ENCODE measurements around the gene LGSN. TPM values are rescaled to one million over a fixed set of nuclear protein-coding genes. Genes with fewer than 3 reads are reported as not detected.

The LGSN gene
- total and polyA plus RNA-seq, 2 of the 8 experiments (the other 6 are each of a cell fraction or from before 2014, with no cell fraction given), result 0.08 TPM; not detected in 1

GRCh38 chr6:63245909-63246308 lies 73.9 kb downstream of the LGSN start:
- 67% methylated on average over 1 of the region's 1 CpG; no CpG with 5 or more reads in 1 of the 2 experiments for WGBS, 2 experiments (ENCODE audit: extremely low coverage in 1 of 2, insufficient coverage in 1 of 2, insufficient read length in 1 of 2, insufficient replicate concordance in 2 of 2, low coverage in 1 of 2, low lambda C conversion rate in 2 of 2, missing lambda C conversion rate in 1 of 2)

More at GRCh38 chr6:63245909-63246308, 73.9 kb downstream of the LGSN start:
- FAIRE-seq (no peak), DNase-seq (ENCODE audit: low read depth in 1 of 2, low spot score in 2 of 2) (no peak)
- no peaks in the 10 kb centered on the region for H3K9me3 ChIP-seq (ENCODE audit: insufficient read depth in 2 of 2, low read depth in 1 of 2, low read length in 1 of 2)
- H2BK15ac ChIP-seq (ENCODE audit: low read length), result no peak overlapping the region
- H3K9ac ChIP-seq (replicated peaks in 1 of 4; ENCODE audit: extremely low read depth in 1 of 4, low read depth in 3 of 4, low read length in 3 of 4), result no peak overlapping the region
- ChIA-PET CTCF (ENCODE audit: partially characterized antibody) (interaction anchor here (0.6 to 2.4 kb wide), 15 partner anchors 8 to 620 kb away, joined by 3 to 11 read pairs (median 3); no protein-coding TSS in a partner anchor), POLR2A (ENCODE audit: partially characterized antibody) (no interaction called here)
- H4K91ac ChIP-seq (replicated peaks; ENCODE audit: insufficient read length, low read length), result no peak overlapping the region
- H3K4me1 ChIP-seq (replicated peaks in 1 of 4; ENCODE audit: control insufficient read depth in 3 of 4, insufficient read depth in 4 of 4, low read length in 3 of 4), result no peaks in the 10 kb centered on the region
- H3K4me2 ChIP-seq (ENCODE audit: insufficient read depth in 1 of 2, low read depth in 2 of 2, low read length in 2 of 2), result no peak overlapping the region
- no peak overlapping the region for H2BK20ac ChIP-seq (ENCODE audit: low read length)
- no peak overlapping the region for H3K23ac ChIP-seq (ENCODE audit: insufficient read length)
- H3K27ac ChIP-seq (ENCODE audit: low read depth, low read length), result no peak overlapping the region
- no peak overlapping the region for H3K56ac ChIP-seq (replicated peaks; ENCODE audit: insufficient read length, low read depth, low read length)
- no peak overlapping the region for H3K4me3 ChIP-seq (ENCODE audit: extremely low read depth in 1 of 4, insufficient read depth in 2 of 4, low read depth in 3 of 4, low read length in 4 of 4)
- no peak overlapping the region for H3K18ac ChIP-seq (ENCODE audit: extremely low read depth, low read length)
- H3K4ac ChIP-seq (replicated peaks; ENCODE audit: insufficient read length, low read depth, low read length), result no peak overlapping the region
- H3K79me1 ChIP-seq (ENCODE audit: low read depth, low read length), result no peaks in the 10 kb centered on the region
- TF ChIP-seq RAD21 (IDR thresholded peaks at IDR 0.05 in 1 of 2, conservative IDR thresholded peaks at IDR 0.05 in 1 of 2; ENCODE audit: low read depth in 2 of 2, low read length in 2 of 2) (peak; percentile 33 to 39; a peak in 3 of 4 replicates), EZH2 (IDR thresholded peaks at IDR 0.05; ENCODE audit: low read depth, low read length, severe bottlenecking) (no peak), NRF1 (IDR thresholded peaks at IDR 0.05; ENCODE audit: low read depth, low read length) (no peak), TCF12 (IDR thresholded peaks at IDR 0.05; ENCODE audit: low read depth, low read length) (no peak), CTCF (IDR thresholded peaks at IDR 0.05; ENCODE audit: control extremely low read depth in 1 of 3, insufficient read depth in 1 of 3, low read depth in 1 of 3, low read length in 3 of 3) (peak in 2 of 3 experiments; percentile 14 to 46; a peak in 2 of 4 replicates), CBX8 (IDR thresholded peaks at IDR 0.05; ENCODE audit: borderline replicate concordance, low read depth, low read length) (no peak), GTF2F1 (IDR thresholded peaks at IDR 0.05; ENCODE audit: borderline replicate concordance, low read depth, low read length) (no peak), KDM1A (IDR thresholded peaks at IDR 0.05; ENCODE audit: borderline replicate concordance, low read length) (no peak), TAF1 (IDR thresholded peaks at IDR 0.05; ENCODE audit: low read depth, low read length) (no peak)
- no peak overlapping the region for H2BK12ac ChIP-seq (ENCODE audit: low read depth, low read length)
- no peak overlapping the region for H4K8ac ChIP-seq (ENCODE audit: extremely low read depth, insufficient read depth, low read length)
- no peak overlapping the region for H2AK5ac ChIP-seq (ENCODE audit: low read depth, low read length)
- H2AFZ ChIP-seq (ENCODE audit: low read length), result no peak overlapping the region
- no peaks in the 10 kb centered on the region for H3K27me3 ChIP-seq (replicated peaks in 1 of 4; ENCODE audit: control insufficient read depth in 3 of 4, extremely low read depth in 1 of 4, insufficient read depth in 3 of 4, low read length in 3 of 4)
- no peak overlapping the region for H3K14ac ChIP-seq (ENCODE audit: insufficient read length)
- H3K79me2 ChIP-seq (ENCODE audit: control insufficient read depth in 1 of 2, insufficient read depth in 2 of 2, low read length in 2 of 2), result no peaks in the 10 kb centered on the region
- no peaks in the 10 kb centered on the region for H3K36me3 ChIP-seq (ENCODE audit: control insufficient read depth in 2 of 4, insufficient read depth in 4 of 4, low read length in 3 of 4)
- H4K5ac ChIP-seq (ENCODE audit: insufficient read length, low read depth, low read length), result no peak overlapping the region
- no peak overlapping the region for H2BK5ac ChIP-seq (ENCODE audit: low read depth, low read length)
- H3K23me2 ChIP-seq (ENCODE audit: low read depth, low read length), result no peaks in the 10 kb centered on the region
- H2BK120ac ChIP-seq (replicated peaks; ENCODE audit: low read depth, low read length), result no peak overlapping the region
- H4K20me1 ChIP-seq (replicated peaks in 1 of 2; ENCODE audit: control insufficient read depth in 1 of 2, insufficient read depth in 2 of 2, low read length in 2 of 2), result no peaks in the 10 kb centered on the region

Data from H1 (cell line).